Measurements from ENCODE around the gene TMEM131L.
A peak's percentile ranks its signal among the peaks of the same experiment; 100 is the strongest.

The TMEM131L gene

GRCh38 chr4:153634738-153635353 lies 168.7 kb downstream of the TMEM131L start:
- peak in 1 of 2 experiments; percentile 61 for DNase-seq

- no peak for DNase-seq
Observed at GRCh38 chr4:153635846-153636245, 169.7 kb downstream of the TMEM131L start.

- DNase-seq = no peak
Observed at GRCh38 chr4:153637201-153637600, 171.0 kb downstream of the TMEM131L start.

GRCh38 chr4:153638011-153638410 lies 171.9 kb downstream of the TMEM131L start:
- no peak for DNase-seq

GRCh38 chr4:153638999-153639398 lies 172.8 kb downstream of the TMEM131L start:
- DNase-seq = no peak

GRCh38 chr4:153639833-153640802 lies 174.0 kb downstream of the TMEM131L start:
- DNase-seq = peak; percentile 51 to 59

GRCh38 chr4:153641532-153641931 lies 175.4 kb downstream of the TMEM131L start:
- DNase-seq = no peak

- peak; percentile 44 to 78 for DNase-seq
Observed at GRCh38 chr4:153643406-153644383, 177.5 kb downstream of the TMEM131L start.

- peak in 1 of 2 experiments; percentile 16 for DNase-seq
Observed at GRCh38 chr4:153645183-153645582, 179.0 kb downstream of the TMEM131L start.

- DNase-seq = no peak
Observed at GRCh38 chr4:153646261-153646660, 180.1 kb downstream of the TMEM131L start.

- DNase-seq = no peak
Observed at GRCh38 chr4:153646978-153647377, 180.8 kb downstream of the TMEM131L start.

GRCh38 chr4:153647975-153648374 lies 181.8 kb downstream of the TMEM131L start:
- DNase-seq = no peak

- DNase-seq = peak in 1 of 2 experiments; percentile 45
Observed at GRCh38 chr4:153649572-153649991, 183.4 kb downstream of the TMEM131L start.

GRCh38 chr4:153651116-153651515 lies 185.0 kb downstream of the TMEM131L start:
- no peak for DNase-seq

- DNase-seq = no peak
Observed at GRCh38 chr4:153651587-153651986, 185.4 kb downstream of the TMEM131L start.

- no peak for DNase-seq
Observed at GRCh38 chr4:153652051-153652784, 186.1 kb downstream of the TMEM131L start.

GRCh38 chr4:153655002-153655541 lies 188.9 kb downstream of the TMEM131L start:
- no peak for DNase-seq

GRCh38 chr4:153655928-153656327 lies 189.8 kb downstream of the TMEM131L start:
- no peak for DNase-seq

- DNase-seq = no peak
Observed at GRCh38 chr4:153661215-153661822, 195.2 kb downstream of the TMEM131L start.

- no peak for DNase-seq
Observed at GRCh38 chr4:153661908-153662307, 195.7 kb downstream of the TMEM131L start.

GRCh38 chr4:153663667-153664066 lies 197.5 kb downstream of the TMEM131L start:
- no peak for DNase-seq

Measured in NCI-H526 (cell line).